ENCODE data around the gene NETO2.

GRCh38 chr16:47045459-47045858 is 98.3 kb downstream of the NETO2 start:
- TF ChIP-seq CTCF (IDR thresholded peaks at IDR 0.05) (no peak), POLR2AphosphoS5 (IDR thresholded peaks at IDR 0.05; ENCODE audit: low read depth, low read length) (no peak)
